Ecto neural progenitor cell (in vitro differentiated cells): ENCODE measurements around the gene RPS18.

Experiments
- DNase-seq: peaks from one replicate; pipeline ENCODE4 v3.0.0-alpha.2; 2018; ENCODE audit warnings: low spot score

Gene RPS18

GRCh38 chr6:33289784-33290315 is 18.0 kb downstream of the RPS18 start:
- DNase-seq = no peak

GRCh38 chr6:33290459-33290858 is 18.6 kb downstream of the RPS18 start:
- DNase-seq = no peak

GRCh38 chr6:33292996-33293682 is 21.3 kb downstream of the RPS18 start:
- DNase-seq = no peak

GRCh38 chr6:33294086-33294823 is 22.4 kb downstream of the RPS18 start:
- no peak for DNase-seq

- DNase-seq = no peak
Measured at GRCh38 chr6:33295621-33296369, 23.9 kb downstream of the RPS18 start.

- no peak for DNase-seq
Measured at GRCh38 chr6:33296797-33297405, 25.0 kb downstream of the RPS18 start.

GRCh38 chr6:33297406-33297955 is 25.6 kb downstream of the RPS18 start:
- peak; percentile 79 for DNase-seq

GRCh38 chr6:33297956-33298772 is 26.3 kb downstream of the RPS18 start:
- peak; percentile 82 for DNase-seq

- no peak for DNase-seq
Measured at GRCh38 chr6:33298773-33299236, 26.9 kb downstream of the RPS18 start, which contains the start of gene RGL2. TSS of gene RGL2 (minus strand) at chr6:33298942. CDS start at chr6:33298610, 332 bp downstream.

- DNase-seq = peak; percentile 89
Measured at GRCh38 chr6:33299237-33299944, 27.5 kb downstream of the RPS18 start.

GRCh38 chr6:33301877-33302276 is 30.0 kb downstream of the RPS18 start:
- no peak for DNase-seq

GRCh38 chr6:33304216-33304615 is 32.3 kb downstream of the RPS18 start:
- no peak for DNase-seq

GRCh38 chr6:33305052-33305451 is 33.2 kb downstream of the RPS18 start:
- no peak for DNase-seq

- DNase-seq = no peak
Measured at GRCh38 chr6:33306356-33306755, 34.5 kb downstream of the RPS18 start.

GRCh38 chr6:33312361-33313104 is 40.7 kb downstream of the RPS18 start:
- DNase-seq = no peak

- peak; percentile 67 for DNase-seq
Measured at GRCh38 chr6:33313105-33313708, 41.3 kb downstream of the RPS18 start.

- peak; percentile 63 for DNase-seq
Measured at GRCh38 chr6:33313709-33314514, 42.0 kb downstream of the RPS18 start, which contains the start of gene TAPBP. TSS of gene TAPBP (minus strand) at chr6:33314078. CDS start at chr6:33314041, 37 bp downstream.

- DNase-seq = no peak
Measured at GRCh38 chr6:33314515-33314942, 42.7 kb downstream of the RPS18 start.
